ENCODE results near the gene AGMO. TPM values are rescaled to one million over a fixed set of nuclear protein-coding genes. Genes with fewer than 3 reads are reported as not detected.

Gene AGMO
- total and polyA plus RNA-seq, 3 donors from 2014 or later = 13.1 to 52.8 (median 46.6) TPM

DNA sequence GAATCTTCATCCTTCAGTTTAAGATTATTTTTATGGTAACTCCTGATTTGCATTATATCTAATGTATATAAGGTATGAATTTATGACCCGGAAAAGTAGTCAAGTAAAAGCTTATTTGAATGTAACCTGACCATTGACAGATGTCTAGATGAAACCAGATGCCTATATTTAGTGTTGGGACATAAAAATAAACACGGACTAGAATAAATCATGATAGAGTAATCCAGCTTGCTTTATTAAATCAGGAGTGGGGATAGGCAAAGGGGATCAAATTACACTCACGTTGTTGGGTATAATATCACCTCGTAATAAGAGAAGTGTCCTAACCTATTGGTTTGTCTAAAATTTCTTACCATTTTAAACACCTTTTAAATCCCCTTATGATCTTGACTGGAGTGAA is 244.6 kb downstream of the AGMO start:
- 90 to 91% methylated on average over 4 of the region's 4 CpGs for WGBS, 2 donors
- TF ChIP-seq CTCF (IDR thresholded peaks at IDR 0.05) (no peak), POLR2A (IDR thresholded peaks at IDR 0.05) (no peak)
- intact Hi-C loops (cut with DNase I; ENCODE audit: low total_unique reads) = no loop called here
- H3K4me1 ChIP-seq = peaks cover 3% of the 10 kb centered on the region
- H3K27me3 ChIP-seq = no peaks in the 10 kb centered on the region
- H3K4me3 ChIP-seq = no peak overlapping the region
- DNase-seq = no peak
- no peaks in the 10 kb centered on the region for H3K9me3 ChIP-seq
- H3K27ac ChIP-seq = peak overlapping the region in 1 of 2 donors; percentile 64
- no peaks in the 10 kb centered on the region for H3K36me3 ChIP-seq (ENCODE audit: low read depth, missing control alignments)

DNA sequence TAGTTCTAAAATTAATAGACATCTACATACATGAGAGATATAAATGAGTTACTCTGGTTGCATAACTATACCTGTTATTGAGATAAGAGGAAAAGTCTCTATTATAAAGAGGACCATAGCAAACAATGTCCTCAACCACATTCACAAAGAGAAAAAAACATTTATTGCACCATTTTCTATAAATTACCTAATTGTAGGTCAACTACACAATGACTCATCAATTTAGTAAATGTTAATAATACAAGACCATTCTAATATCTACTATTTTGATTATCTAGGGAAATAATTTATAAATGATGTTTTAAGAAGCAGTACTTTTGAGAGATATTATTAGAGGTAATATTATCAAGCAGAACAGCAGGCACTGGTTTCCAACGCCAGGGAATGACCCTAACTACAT is 246.1 kb downstream of the AGMO start:
- H3K27ac ChIP-seq = peak overlapping the region; percentile 32 to 64
- no peaks in the 10 kb centered on the region for H3K9me3 ChIP-seq
- H3K4me1 ChIP-seq = peaks cover 3% of the 10 kb centered on the region
- intact Hi-C loops (cut with DNase I; ENCODE audit: low total_unique reads) = no loop called here
- no peak for DNase-seq
- no peak overlapping the region for H3K4me3 ChIP-seq
- no peak for TF ChIP-seq CTCF (IDR thresholded peaks at IDR 0.05)
- no peak for TF ChIP-seq POLR2A (IDR thresholded peaks at IDR 0.05)
- no peaks in the 10 kb centered on the region for H3K36me3 ChIP-seq (ENCODE audit: low read depth, missing control alignments)
- H3K27me3 ChIP-seq = no peaks in the 10 kb centered on the region
- 77 to 78% methylated on average over 1 of the region's 1 CpG for WGBS, 2 donors

DNA sequence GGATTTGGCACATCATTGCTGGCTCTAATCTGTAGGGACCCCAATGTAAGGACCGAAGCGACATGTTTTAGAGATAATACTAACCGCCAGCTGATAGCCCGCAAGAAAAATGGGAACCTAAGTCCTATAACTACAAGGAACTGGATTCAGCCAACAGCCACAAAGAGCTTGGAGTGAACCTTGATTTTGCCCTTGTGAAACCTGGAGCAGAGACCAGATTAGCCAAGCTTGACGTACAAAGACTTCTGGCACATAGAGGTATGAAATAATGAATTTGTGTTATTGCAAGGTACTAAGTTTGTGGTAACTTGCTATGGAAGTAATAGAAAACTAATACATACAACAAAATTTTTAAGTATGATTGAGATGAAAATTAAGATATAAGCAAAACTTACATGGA is 246.9 kb downstream of the AGMO start:
- 87 to 94% methylated on average over 5 of the region's 5 CpGs for WGBS, 2 donors
- H3K27ac ChIP-seq = no peak overlapping the region
- DNase-seq = no peak
- peaks cover 3% of the 10 kb centered on the region for H3K4me1 ChIP-seq
- H3K4me3 ChIP-seq = no peak overlapping the region
- TF ChIP-seq CTCF (IDR thresholded peaks at IDR 0.05) (no peak), POLR2A (IDR thresholded peaks at IDR 0.05) (no peak)
- H3K9me3 ChIP-seq = no peaks in the 10 kb centered on the region
- intact Hi-C loops (cut with DNase I; ENCODE audit: low total_unique reads) = no loop called here
- H3K27me3 ChIP-seq = no peaks in the 10 kb centered on the region
- no peaks in the 10 kb centered on the region for H3K36me3 ChIP-seq (ENCODE audit: low read depth, missing control alignments)

- DNase-seq = no peak
- Histone ChIP-seq H3K4me3 (no peak overlapping the region), H3K27me3 (no peaks in the 10 kb centered on the region), H3K36me3 (ENCODE audit: low read depth, missing control alignments) (no peaks in the 10 kb centered on the region), H3K4me1 (peaks cover 3% of the 10 kb centered on the region), H3K9me3 (no peaks in the 10 kb centered on the region), H3K27ac (no peak overlapping the region)
- intact Hi-C loops (cut with DNase I; ENCODE audit: low total_unique reads) = no loop called here
- TF ChIP-seq CTCF (IDR thresholded peaks at IDR 0.05) (no peak), POLR2A (IDR thresholded peaks at IDR 0.05) (no peak)
- WGBS, 2 donors = 33 to 42% methylated on average over 1 of the region's 1 CpG
Measured at GRCh38 chr7:15313361-15313760, 248.5 kb downstream of the AGMO start.

GRCh38 chr7:15309872-15310271 is 251.9 kb downstream of the AGMO start:
- Histone ChIP-seq H3K9me3 (no peaks in the 10 kb centered on the region), H3K4me1 (peaks cover 3% of the 10 kb centered on the region), H3K27me3 (no peaks in the 10 kb centered on the region), H3K27ac (no peak overlapping the region), H3K4me3 (no peak overlapping the region), H3K36me3 (ENCODE audit: low read depth, missing control alignments) (no peaks in the 10 kb centered on the region)
- no peak for DNase-seq
- 84 to 89% methylated on average over 1 of the region's 1 CpG for WGBS, 2 donors
- TF ChIP-seq POLR2A (IDR thresholded peaks at IDR 0.05) (no peak), CTCF (IDR thresholded peaks at IDR 0.05) (no peak)
- intact Hi-C loops (cut with DNase I; ENCODE audit: low total_unique reads) = no loop called here

Data from testis (tissue), 3 donors.